ENCODE measurements around the gene ADCY4. TPM values are rescaled to one million over a fixed set of nuclear protein-coding genes. Genes with fewer than 3 reads are reported as not detected.

Gene ADCY4
- total RNA-seq, 6 experiments from 2014 or later, result 2.3 to 7.2 (median 3.9) TPM

DNA sequence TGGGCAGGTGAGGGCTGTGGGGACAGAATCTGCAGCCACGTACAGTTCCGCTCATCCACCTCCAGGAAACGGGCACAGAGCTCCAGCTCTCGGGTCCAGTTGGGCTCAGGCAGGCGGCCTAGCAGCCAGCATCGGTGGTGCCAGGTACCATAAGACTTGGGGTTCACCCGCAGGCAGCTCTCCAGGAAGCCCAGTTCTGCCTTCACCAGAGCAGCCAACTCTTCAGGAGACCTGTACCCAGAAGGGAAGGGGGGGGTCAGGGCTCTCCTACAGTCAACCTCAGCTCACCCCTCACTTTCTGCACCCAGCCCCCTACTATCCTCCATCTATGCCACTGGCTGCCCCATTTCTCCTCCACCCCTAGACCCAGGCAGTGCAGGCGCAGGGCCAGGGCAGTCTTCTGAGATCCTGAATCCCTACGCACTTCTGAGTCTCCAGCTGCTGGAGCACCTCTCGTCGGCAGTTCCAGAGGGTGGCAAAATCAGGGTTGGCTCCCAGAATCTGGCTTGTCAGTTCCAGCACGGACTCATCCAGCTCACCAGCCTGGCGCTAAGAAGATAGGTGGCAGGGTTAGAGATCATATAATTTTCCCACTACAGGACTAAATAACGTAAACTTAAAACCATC is 64.8 kb downstream of the ADCY4 start:
- ATAC-seq, result no peak

DNA sequence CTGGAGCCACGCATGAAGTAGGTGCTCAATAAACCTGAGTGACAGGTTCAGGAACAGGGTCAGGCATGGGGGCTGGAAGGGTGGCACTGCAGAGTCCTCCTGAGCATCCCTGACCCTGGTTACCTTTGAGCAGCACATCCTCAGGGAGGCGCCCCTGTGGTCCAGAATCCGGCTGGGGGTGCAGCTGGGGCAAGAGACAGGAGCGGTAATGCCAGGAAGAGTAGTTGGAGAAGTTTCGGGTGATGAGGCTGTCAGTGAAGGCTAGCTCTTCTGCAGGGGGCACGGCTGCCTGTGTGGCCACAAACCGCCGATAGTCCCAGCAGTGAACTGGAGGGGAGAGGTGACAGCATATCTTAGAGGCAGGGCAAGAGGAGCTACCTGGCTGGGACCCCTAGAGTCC is 65.5 kb downstream of the ADCY4 start:
- Histone ChIP-seq H3K9me3 (no peaks in the 10 kb centered on the region), H3K36me3 (peaks cover 0 to 24% (median 5%) of the 10 kb centered on the region in 4 donors), H3K4me3 (no peak overlapping the region), H3K4me1 (peaks cover 0 to 13% (median 1%) of the 10 kb centered on the region in 4 donors), H3K27me3 (no peaks in the 10 kb centered on the region), H3K27ac (no peak overlapping the region)
- TF ChIP-seq POLR2A (IDR thresholded peaks at IDR 0.05), result no peak
- TF ChIP-seq, protein P1, sequence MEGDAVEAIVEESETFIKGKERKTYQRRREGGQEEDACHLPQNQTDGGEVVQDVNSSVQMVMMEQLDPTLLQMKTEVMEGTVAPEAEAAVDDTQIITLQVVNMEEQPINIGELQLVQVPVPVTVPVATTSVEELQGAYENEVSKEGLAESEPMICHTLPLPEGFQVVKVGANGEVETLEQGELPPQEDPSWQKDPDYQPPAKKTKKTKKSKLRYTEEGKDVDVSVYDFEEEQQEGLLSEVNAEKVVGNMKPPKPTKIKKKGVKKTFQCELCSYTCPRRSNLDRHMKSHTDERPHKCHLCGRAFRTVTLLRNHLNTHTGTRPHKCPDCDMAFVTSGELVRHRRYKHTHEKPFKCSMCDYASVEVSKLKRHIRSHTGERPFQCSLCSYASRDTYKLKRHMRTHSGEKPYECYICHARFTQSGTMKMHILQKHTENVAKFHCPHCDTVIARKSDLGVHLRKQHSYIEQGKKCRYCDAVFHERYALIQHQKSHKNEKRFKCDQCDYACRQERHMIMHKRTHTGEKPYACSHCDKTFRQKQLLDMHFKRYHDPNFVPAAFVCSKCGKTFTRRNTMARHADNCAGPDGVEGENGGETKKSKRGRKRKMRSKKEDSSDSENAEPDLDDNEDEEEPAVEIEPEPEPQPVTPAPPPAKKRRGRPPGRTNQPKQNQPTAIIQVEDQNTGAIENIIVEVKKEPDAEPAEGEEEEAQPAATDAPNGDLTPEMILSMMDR (IDR thresholded peaks at IDR 0.05), result no peak
- DNase-seq, result peak in 1 of 3 donors; percentile 32
- no peak for ATAC-seq
- WGBS (ENCODE audit: insufficient coverage, low coverage, low lambda C conversion rate, missing lambda C conversion rate), result no CpG with 5 or more reads among the region's 8 CpGs
- intact Hi-C loops (cut with DNase I), result no loop called here

More for the DNA sequence above, 64.8 kb downstream of the ADCY4 start:
- 93% methylated on average over 5 of the region's 14 CpGs for WGBS (ENCODE audit: insufficient coverage, low coverage, low lambda C conversion rate, missing lambda C conversion rate)
- H3K27me3 ChIP-seq, result no peaks in the 10 kb centered on the region
- no peak overlapping the region for H3K4me3 ChIP-seq
- no peak for TF ChIP-seq POLR2A (IDR thresholded peaks at IDR 0.05)
- TF ChIP-seq, protein P1 (IDR thresholded peaks at IDR 0.05), result no peak
- H3K27ac ChIP-seq, result no peak overlapping the region
- no peaks in the 10 kb centered on the region for H3K9me3 ChIP-seq
- peak in 2 of 3 donors; percentile 48 to 51 for DNase-seq
- intact Hi-C loops (cut with DNase I), result no loop called here
- peaks cover 0 to 13% (median 1%) of the 10 kb centered on the region in 4 donors for H3K4me1 ChIP-seq
- H3K36me3 ChIP-seq, result peaks cover 0 to 24% (median 5%) of the 10 kb centered on the region in 4 donors

Small RNA genes within 50 kb of the gene (small RNA-seq; reads per million reads assigned to genes)
- gene RF00026, result 0 reads per million in 2 experiments

Other genes with a start within 250 kb of the ADCY4 start
- gene PCK2, start 240.8 kb downstream of the ADCY4 start, total RNA-seq, result 100 to 1,000 TPM; 124 to 615 (median 240) TPM
- gene DCAF11, start 220.3 kb downstream of the ADCY4 start, total RNA-seq, result 100 to 1,000 TPM in 3 of 6 experiments, 10 to 100 TPM in 3; 65.9 to 180 (median 103) TPM
- gene NRL, start 220.1 kb downstream of the ADCY4 start, total RNA-seq, result 1 to 10 TPM; 1.4 to 2.9 (median 2.1) TPM
- 10 to 100 TPM in 3 of 6 experiments, 1 to 10 TPM in 3; 1.5 to 32.5 (median 9.3) TPM for gene FITM1, start 204.4 kb downstream of the ADCY4 start, total RNA-seq
- gene PSME1, start 198.9 kb downstream of the ADCY4 start, total RNA-seq, result 100 to 1,000 TPM in 4 of 6 experiments, 10 to 100 TPM in 2; 81.7 to 119 (median 107) TPM
- gene EMC9, start 193.5 kb downstream of the ADCY4 start, total RNA-seq, result 10 to 100 TPM; 10.2 to 21.4 (median 11.9) TPM
- 100 to 1,000 TPM in 4 of 6 experiments, 10 to 100 TPM in 2; 66.1 to 142 (median 110) TPM for gene PSME2, start 188.5 kb downstream of the ADCY4 start, total RNA-seq
- 10 to 100 TPM; 17.5 to 39.6 (median 26.2) TPM for gene RNF31, start 187.6 kb downstream of the ADCY4 start, total RNA-seq
- gene IRF9, start 173.8 kb downstream of the ADCY4 start, total RNA-seq, result 10 to 100 TPM; 17.4 to 66.6 (median 37.2) TPM
- gene REC8, start 163.0 kb downstream of the ADCY4 start, total RNA-seq, result 1 to 10 TPM; 1.6 to 7.4 (median 3.4) TPM
- gene IPO4, start 146.3 kb downstream of the ADCY4 start, total RNA-seq, result 10 to 100 TPM; 17.9 to 44.0 (median 23.0) TPM
- 10 to 100 TPM; 32.1 to 49.8 (median 41.2) TPM for gene TM9SF1, start 139.6 kb downstream of the ADCY4 start, total RNA-seq
- under 1 TPM in 2 of 6 experiments, not detected in 4; 0.29 TPM for gene TSSK4, start 129.4 kb downstream of the ADCY4 start, total RNA-seq
- 10 to 100 TPM; 11.9 to 28.9 (median 17.1) TPM for gene CHMP4A, start 121.6 kb downstream of the ADCY4 start, total RNA-seq
- gene MDP1, start 119.0 kb downstream of the ADCY4 start, total RNA-seq, result 1 to 10 TPM; 3.7 to 6.3 (median 4.9) TPM
- gene NEDD8, start 102.7 kb downstream of the ADCY4 start, total RNA-seq, result 10 to 100 TPM; 60.0 to 72.9 (median 68.7) TPM
- 10 to 100 TPM; 26.2 to 40.2 (median 34.2) TPM for gene GMPR2, start 102.1 kb downstream of the ADCY4 start, total RNA-seq
- gene TINF2, start 92.4 kb downstream of the ADCY4 start, total RNA-seq, result 10 to 100 TPM; 13.4 to 28.1 (median 24.1) TPM
- 1 to 10 TPM in 2 of 6 experiments, under 1 TPM in 4; 0.37 to 1.9 (median 0.77) TPM for gene TGM1, start 71.9 kb downstream of the ADCY4 start, total RNA-seq
- gene RABGGTA, start 63.5 kb downstream of the ADCY4 start, total RNA-seq, result 10 to 100 TPM; 11.5 to 28.3 (median 15.2) TPM
- gene DHRS1, start 35.3 kb downstream of the ADCY4 start, total RNA-seq, result 10 to 100 TPM; 49.1 to 89.3 (median 60.1) TPM
- 10 to 100 TPM in 4 of 6 experiments, 1 to 10 TPM in 2; 8.2 to 15.3 (median 11.4) TPM for gene NOP9, start 35.2 kb downstream of the ADCY4 start, total RNA-seq
- gene CIDEB, start 27.1 kb downstream of the ADCY4 start, total RNA-seq, result 100 to 1,000 TPM; 118 to 219 (median 196) TPM
- gene LTB4R2, start 24.9 kb downstream of the ADCY4 start, total RNA-seq, result 1 to 10 TPM; 1.8 to 5.8 (median 3.5) TPM
- 1 to 10 TPM; 2.7 to 5.5 (median 3.9) TPM for gene LTB4R, start 23.6 kb downstream of the ADCY4 start, total RNA-seq
- gene RIPK3, start 4.9 kb upstream of the ADCY4 start, total RNA-seq, result 1 to 10 TPM in 2 of 6 experiments, under 1 TPM in 4; 0.70 to 1.6 (median 0.90) TPM
- 1 to 10 TPM; 1.0 to 3.7 (median 2.0) TPM for gene NFATC4, start 33.1 kb upstream of the ADCY4 start, total RNA-seq
- gene NYNRIN, start 63.9 kb upstream of the ADCY4 start, total RNA-seq, result 1 to 10 TPM; 1.8 to 6.1 (median 2.7) TPM
- gene CBLN3, start 94.6 kb upstream of the ADCY4 start, total RNA-seq, result 1 to 10 TPM in 4 of 6 experiments, under 1 TPM in 2; 0.74 to 1.8 (median 1.2) TPM
- gene KHNYN, start 94.9 kb upstream of the ADCY4 start, total RNA-seq, result 10 to 100 TPM; 19.6 to 24.9 (median 21.4) TPM
- gene SDR39U1, start 107.7 kb upstream of the ADCY4 start, total RNA-seq, result 10 to 100 TPM; 24.9 to 32.8 (median 28.3) TPM
- not detected for gene CMA1, start 173.2 kb upstream of the ADCY4 start, total RNA-seq
- 1 to 10 TPM in 2 of 6 experiments, not detected in 4; 1.8 to 2.5 TPM for gene CTSG, start 241.2 kb upstream of the ADCY4 start, total RNA-seq

Measured in right lobe of liver (tissue), 6 donors.